Activated CD8-positive, alpha-beta T cell treated with anti-CD3 and anti-CD28 coated beads for 36 hours (primary cell): ENCODE measurements around the gene ARF4. TPM values are rescaled to one million over a fixed set of nuclear protein-coding genes. Genes with fewer than 3 reads are reported as not detected.

ENCODE experiments used
- ATAC-seq: fragments of 200-7000 bp; cut with Tn5 transposase; one replicate; pipeline ENCODE4 v1.10.0; 2021; ENCODE audit warnings: mild to moderate bottlenecking, moderate library complexity
- CTCF ChIA-PET: fragments of 350-600 bp; sonication (Branson Sonifier 250); formaldehyde crosslinking; loops from one replicate; lab custom pipeline; 2021; ENCODE audit warnings: antibody characterized with exemption; lab: Charles Lee
- POLR2A ChIA-PET: fragments of 350-600 bp; sonication (Branson Sonifier 250); formaldehyde crosslinking; loops from one replicate; lab custom pipeline; 2021; ENCODE audit warnings: antibody characterized with exemption; lab: Charles Lee
- DNase-seq: peaks from one replicate; pipeline ENCODE4 v3.0.0-alpha.2; 2020
- H3K27ac Mint-ChIP-seq: one replicate; pipeline ENCODE4 v1.8.0; 2021; ENCODE audit warnings: mild to moderate bottlenecking, mixed read lengths
- H3K27me3 Mint-ChIP-seq: one replicate; pipeline ENCODE4 v1.8.0; 2021; ENCODE audit warnings: mixed read lengths
- H3K36me3 Mint-ChIP-seq: one replicate; pipeline ENCODE4 v1.8.0; 2021; ENCODE audit warnings: low read depth, mixed read lengths
- H3K4me1 Mint-ChIP-seq: one replicate; pipeline ENCODE4 v1.8.0; 2021; ENCODE audit warnings: low read depth, mixed read lengths
- H3K4me3 Mint-ChIP-seq: one replicate; pipeline ENCODE4 v1.8.0; 2021; ENCODE audit warnings: mild to moderate bottlenecking, moderate library complexity, mixed read lengths
- H3K9me3 Mint-ChIP-seq: one replicate; pipeline ENCODE4 v1.8.0; 2021; ENCODE audit warnings: mixed read lengths
- CTCF ChIP-seq: fragments of 200-600 bp; IDR thresholded peaks from one replicate; pipeline ENCODE4 v1.8.0; 2022; ENCODE audit warnings: antibody characterized with exemption, mild to moderate bottlenecking
- intact Hi-C: fragments of 100-400 bp; cut with micrococcal nuclease; formaldehyde crosslinking; loops from one replicate; pipeline ENCODE4 v1.10.0; 2022
- total RNA-seq, 2 experiments: library from RNA; stranded (reverse); gene quantifications; one replicate each; pipeline ENCODE4 v1.2.3, GENCODE V29; 2021

The ARF4 gene
- total RNA-seq, 2 experiments from 2014 or later, result 52.0 to 55.2 TPM

GRCh38 chr3:57530071-57530608, 67.0 kb downstream of the ARF4 start:
- ChIA-PET POLR2A (interaction anchor here (0.6 kb wide), 1 partner anchor 237 kb away, joined by 3 read pairs; the partner anchor contains the start of gene ASB14), CTCF (interaction anchor here (0.6 kb wide), 1 partner anchor 9 kb away, joined by 3 read pairs; no protein-coding TSS in a partner anchor)
- Mint-ChIP-seq H3K27ac (no peak overlapping the region), H3K4me3 (no peak overlapping the region), H3K36me3 (no peaks in the 10 kb centered on the region), H3K9me3 (peaks cover under 1% of the 10 kb centered on the region), H3K4me1 (no peaks in the 10 kb centered on the region), H3K27me3 (peaks cover 3% of the 10 kb centered on the region)
- intact Hi-C loops, result no loop called here
- TF ChIP-seq CTCF, result no peak
- no peak for ATAC-seq
- no peak for DNase-seq

Other genes starting within 250 kb of the ARF4 start
- under 1 TPM in 1 of 2 experiments, not detected in 1; 0.07 TPM for gene DNAH12, start 53.0 kb downstream of the ARF4 start, total RNA-seq
- gene PDE12, start 41.1 kb downstream of the ARF4 start, total RNA-seq, result 10 to 100 TPM; 25.4 to 29.9 TPM
- gene DENND6A, start 95.7 kb upstream of the ARF4 start, total RNA-seq, result 10 to 100 TPM; 10.1 to 13.1 TPM
- 10 to 100 TPM; 45.8 to 47.3 TPM for gene SLMAP, start 159.0 kb upstream of the ARF4 start, total RNA-seq